H1 (cell line): ENCODE data around the gene LEFTY2. TPM values are rescaled to one million over a fixed set of nuclear protein-coding genes. Genes with fewer than 3 reads are reported as not detected.

ENCODE experiments used
- CTCF ChIA-PET: fragments of 300-600 bp; sonication (Branson Sonifier 250); formaldehyde crosslinking; loops from one replicate; lab custom pipeline; 2021; ENCODE audit not compliant: partially characterized antibody; lab: Charles Lee
- POLR2A ChIA-PET: fragments of 300-600 bp; sonication (Branson Sonifier 250); formaldehyde crosslinking; loops from one replicate; lab custom pipeline; 2021; ENCODE audit warnings: inconsistent platforms; ENCODE audit not compliant: partially characterized antibody; lab: Charles Lee
- DNase-seq, 2 experiments: peaks; one replicate each; pipeline versions ENCODE4 v3.0.0 to v3.0.0-alpha.2; 2010 to 2022; ENCODE audit warnings: low spot score in 2 of 2, low read depth in 1 of 2, mixed read lengths in 1 of 2
- FAIRE-seq: peaks from 2 replicates; lab custom pipeline; 2011; peaks lifted over from hg19 to GRCh38; lab: Jason Lieb, UNC
- H2AFZ ChIP-seq: 2 replicates; pipeline ENCODE4 v1.8.1; 2012; ENCODE audit warnings: low read length, inconsistent platforms
- H2AK5ac ChIP-seq: 2 replicates; pipeline ENCODE4 v1.6.1; 2013; ENCODE audit warnings: low read depth, low read length
- H2BK120ac ChIP-seq: replicated peaks from 2 replicates; pipeline ENCODE3; 2013; ENCODE audit warnings: low read depth, low read length, inconsistent platforms
- H2BK12ac ChIP-seq: 2 replicates; pipeline ENCODE4 v1.6.1; 2013; ENCODE audit warnings: low read depth, low read length
- H2BK15ac ChIP-seq: 2 replicates; pipeline ENCODE4 v1.6.1; 2013; ENCODE audit warnings: low read length
- H2BK20ac ChIP-seq: 2 replicates; pipeline ENCODE4 v1.6.1; 2013; ENCODE audit warnings: low read length
- H2BK5ac ChIP-seq: 2 replicates; pipeline ENCODE4 v1.6.1; 2013; ENCODE audit warnings: low read depth, low read length
- H3K14ac ChIP-seq: 2 replicates; pipeline ENCODE4 v1.6.1; 2013; ENCODE audit warnings: inconsistent platforms; ENCODE audit not compliant: insufficient read length
- H3K18ac ChIP-seq: 2 replicates; pipeline ENCODE4 v1.6.1; 2013; ENCODE audit warnings: low read length; ENCODE audit errors: extremely low read depth
- H3K23ac ChIP-seq: 2 replicates; pipeline ENCODE4 v1.6.1; 2013; ENCODE audit warnings: inconsistent platforms; ENCODE audit not compliant: insufficient read length
- H3K23me2 ChIP-seq: 2 replicates; pipeline ENCODE4 v1.6.1; 2013; ENCODE audit warnings: low read depth, low read length
- H3K27ac ChIP-seq: 2 replicates; pipeline ENCODE4 v1.6.1; 2011; ENCODE audit warnings: low read depth, low read length, inconsistent platforms
- H3K27me3 ChIP-seq, 4 experiments: replicated peaks in 1 of 4; 1 replicate in 1 of 4; 2 replicates in 3 of 4; pipeline versions ENCODE4 v1.6.1 to v1.8.1; 2011 to 2013; ENCODE audit warnings: low read length in 3 of 4, mild to moderate bottlenecking in 3 of 4, inconsistent platforms in 2 of 4, mixed read lengths in 2 of 4, moderate library complexity in 1 of 4; ENCODE audit not compliant: control insufficient read depth in 3 of 4, insufficient read depth in 3 of 4; ENCODE audit errors: extremely low read depth in 1 of 4
- H3K36me3 ChIP-seq, 4 experiments: 2 replicates each; pipeline versions ENCODE4 v1.6.1 to v1.8.1; 2011 to 2013; ENCODE audit warnings: mild to moderate bottlenecking in 4 of 4, low read length in 3 of 4, moderate library complexity in 2 of 4, control low read depth in 1 of 4, inconsistent platforms in 1 of 4; ENCODE audit not compliant: insufficient read depth in 4 of 4, control insufficient read depth in 2 of 4
- H3K4ac ChIP-seq: replicated peaks from 2 replicates; pipeline ENCODE3; 2013; ENCODE audit warnings: low read length, low read depth, mixed read lengths, inconsistent platforms; ENCODE audit not compliant: insufficient read length
- H3K4me1 ChIP-seq, 4 experiments: replicated peaks in 1 of 4; 1 replicate in 1 of 4; 2 replicates in 3 of 4; pipeline versions ENCODE4 v1.6.1 to v1.8.1; 2011 to 2013; ENCODE audit warnings: low read length in 3 of 4, inconsistent platforms in 2 of 4, mixed read lengths in 1 of 4; ENCODE audit not compliant: insufficient read depth in 4 of 4, control insufficient read depth in 3 of 4
- H3K4me2 ChIP-seq, 2 experiments: 2 replicates each; pipeline versions ENCODE4 v1.6.1 to v1.8.1; 2011 to 2013; ENCODE audit warnings: low read depth in 2 of 2, low read length in 2 of 2, control low read depth in 1 of 2, inconsistent platforms in 1 of 2, mild to moderate bottlenecking in 1 of 2; ENCODE audit not compliant: insufficient read depth in 1 of 2
- H3K4me3 ChIP-seq, 4 experiments: fragments of 200-600, 300-600 bp in 1 of 4; sonication (generic), shearing (Covaris generic), sonication (Bioruptor Twin) in 1 of 4; 2 replicates each; pipeline versions ENCODE4 v1.5.1 to v1.8.1; 2011 to 2016; ENCODE audit warnings: low read length in 4 of 4, low read depth in 3 of 4, control low read depth in 2 of 4, inconsistent platforms in 2 of 4, mild to moderate bottlenecking in 2 of 4, mixed read lengths in 1 of 4, moderate library complexity in 1 of 4; ENCODE audit not compliant: insufficient read depth in 2 of 4; ENCODE audit errors: extremely low read depth in 1 of 4
- H3K56ac ChIP-seq: replicated peaks from 2 replicates; pipeline ENCODE3; 2013; ENCODE audit warnings: low read depth, mild to moderate bottlenecking, mixed read lengths, low read length, inconsistent platforms; ENCODE audit not compliant: insufficient read length
- H3K79me1 ChIP-seq: 2 replicates; pipeline ENCODE4 v1.6.1; 2013; ENCODE audit warnings: low read depth, low read length, control low read depth
- H3K79me2 ChIP-seq, 2 experiments: 2 replicates each; pipeline versions ENCODE4 v1.6.1 to v1.8.1; 2012 to 2013; ENCODE audit warnings: low read length in 2 of 2, mild to moderate bottlenecking in 2 of 2, inconsistent platforms in 1 of 2; ENCODE audit not compliant: insufficient read depth in 2 of 2, control insufficient read depth in 1 of 2
- H3K9ac ChIP-seq, 4 experiments: replicated peaks in 1 of 4; 1 replicate in 1 of 4; 2 replicates in 3 of 4; pipeline versions ENCODE4 v1.6.1 to v1.8.1; 2011 to 2013; ENCODE audit warnings: low read depth in 3 of 4, low read length in 3 of 4, control low read depth in 2 of 4, mild to moderate bottlenecking in 2 of 4, moderate library complexity in 2 of 4, inconsistent platforms in 1 of 4; ENCODE audit errors: extremely low read depth in 1 of 4
- H3K9me3 ChIP-seq, 2 experiments: 2 replicates each; pipeline versions ENCODE4 v1.6.1 to v1.8.1; 2012 to 2013; ENCODE audit warnings: mild to moderate bottlenecking in 2 of 2, moderate library complexity in 2 of 2, control low read depth in 1 of 2, inconsistent platforms in 1 of 2, low read depth in 1 of 2, low read length in 1 of 2, mixed read lengths in 1 of 2; ENCODE audit not compliant: insufficient read depth in 2 of 2
- H4K20me1 ChIP-seq, 2 experiments: replicated peaks in 1 of 2; 2 replicates each; pipeline versions ENCODE3 to v1.8.1; 2011 to 2013; ENCODE audit warnings: inconsistent platforms in 2 of 2, low read length in 2 of 2, mild to moderate bottlenecking in 1 of 2; ENCODE audit not compliant: insufficient read depth in 2 of 2, control insufficient read depth in 1 of 2
- H4K5ac ChIP-seq: 2 replicates; pipeline ENCODE4 v1.6.1; 2013; ENCODE audit warnings: low read length, low read depth, mixed read lengths, inconsistent platforms; ENCODE audit not compliant: insufficient read length
- H4K8ac ChIP-seq: 2 replicates; pipeline ENCODE4 v1.8.0; 2013; ENCODE audit warnings: mild to moderate bottlenecking, moderate library complexity, low read length, inconsistent platforms; ENCODE audit not compliant: insufficient read depth; ENCODE audit errors: extremely low read depth
- H4K91ac ChIP-seq: replicated peaks from 2 replicates; pipeline ENCODE3; 2013; ENCODE audit warnings: low read length, mixed read lengths, inconsistent platforms; ENCODE audit not compliant: insufficient read length
- BACH1 ChIP-seq: IDR thresholded peaks from 2 replicates; pipeline ENCODE4 v1.6.1; 2012; ENCODE audit warnings: low read length, improper control_type of control experiment
- KDM1A ChIP-seq: fragments of 200-600, 300-600 bp; sonication (generic); IDR thresholded peaks from 2 replicates; pipeline ENCODE4 v1.7.1; 2016; ENCODE audit warnings: mild to moderate bottlenecking, low read length, borderline replicate concordance
- RAD21 ChIP-seq, 2 experiments: IDR thresholded peaks in 1 of 2; conservative IDR thresholded peaks in 1 of 2; 2 replicates each; pipeline ENCODE4 v1.6.1; 2011; ENCODE audit warnings: low read depth in 2 of 2, low read length in 2 of 2, improper control_type of control experiment in 1 of 2, inconsistent platforms in 1 of 2, mild to moderate bottlenecking in 1 of 2, moderate library complexity in 1 of 2
- SP4 ChIP-seq: IDR thresholded peaks from 2 replicates; pipeline ENCODE4 v1.6.1; 2012; ENCODE audit warnings: low read length, inconsistent platforms
- WGBS, 2 experiments: shearing (Covaris generic) in 1 of 2; methylation state at CpG; one replicate each; pipeline versions ENCODE4 v1.1.6 to v1.1.7; 2013 to 2015; ENCODE audit warnings: low lambda C conversion rate in 2 of 2, mixed read lengths in 2 of 2, inconsistent platforms in 1 of 2, low coverage in 1 of 2, missing lambda C conversion rate in 1 of 2; ENCODE audit not compliant: insufficient replicate concordance in 2 of 2, insufficient coverage in 1 of 2, insufficient read length in 1 of 2; ENCODE audit errors: extremely low coverage in 1 of 2, missing lambda C conversion rate in 1 of 2; 5-methylcytosine and 5-hydroxymethylcytosine counted together
- polyA plus RNA-seq, 7 experiments: library from polyadenylated mRNA; depleted of rRNA in 3 of 7; stranded (reverse) in 5 of 7; unstranded in 2 of 7; fragments of >200 nt in 5 of 7; fragments of 200-250 nt in 2 of 7; gene quantifications; 1 replicate in 5 of 7; 2 replicates in 1 of 7; 4 replicates in 1 of 7; pipeline versions ENCODE4 v1.2.1 to v1.2.3, GENCODE V29; 2011 to 2013; ENCODE audit warnings: missing spikeins in 2 of 7, mixed read lengths in 2 of 7
- total RNA-seq: library from RNA; stranded (reverse); fragmentation: NEBNext Ultra II Directional; extraction: Animal tissue kit (Norgen Biotek cat#: 25700); gene quantifications from 2 replicates; pipeline ENCODE4 v1.2.1, GENCODE V29; 2021
- TF ChIP-seq, protein P1 (sequence below), 3 experiments: IDR thresholded peaks; 1 replicate in 2 of 3; 2 replicates in 1 of 3; pipeline versions ENCODE4 v1.5.1 to v1.6.1; 2011; ENCODE audit warnings: low read length in 3 of 3, mild to moderate bottlenecking in 3 of 3, inconsistent platforms in 2 of 3, low read depth in 1 of 3, moderate library complexity in 1 of 3; ENCODE audit not compliant: insufficient read depth in 1 of 3; ENCODE audit errors: control extremely low read depth in 1 of 3

The LEFTY2 gene
- total and polyA plus RNA-seq, 2 of the 8 experiments (the other 6 are each of a cell fraction or from before 2014, with no cell fraction given), result 2.6 to 4.3 TPM

DNA sequence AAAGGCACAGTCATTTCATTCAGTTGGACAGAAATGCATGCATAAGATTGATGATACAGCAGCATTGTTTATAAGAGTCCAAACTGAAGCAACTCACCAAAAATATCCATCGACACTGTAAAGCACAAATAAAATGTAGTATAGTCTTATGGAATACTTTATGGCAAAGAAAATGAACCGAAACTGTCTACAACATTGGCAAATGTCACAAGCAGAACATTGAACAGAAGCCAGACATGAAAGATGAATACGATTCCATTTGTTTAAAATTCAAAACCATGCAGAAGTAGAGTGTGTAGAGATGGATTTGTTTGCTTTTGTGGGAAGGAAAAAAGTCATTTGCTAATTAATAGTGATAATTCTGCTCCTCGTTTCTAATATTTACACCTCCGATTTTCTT, 44.5 kb downstream of the LEFTY2 start:
- Histone ChIP-seq H4K5ac (no peak overlapping the region), H3K79me2 (no peaks in the 10 kb centered on the region), H3K23ac (no peak overlapping the region), H2AK5ac (no peak overlapping the region), H2BK20ac (no peak overlapping the region), H3K4me3 (no peak overlapping the region), H3K23me2 (no peaks in the 10 kb centered on the region), H3K79me1 (no peaks in the 10 kb centered on the region), H3K27me3 (no peaks in the 10 kb centered on the region), H3K9me3 (no peaks in the 10 kb centered on the region), H3K56ac (no peak overlapping the region), H3K9ac (no peak overlapping the region), H3K27ac (no peak overlapping the region), H3K18ac (no peak overlapping the region), H2BK120ac (no peak overlapping the region), H3K4me1 (peaks cover 0 to 21% (median 19%) of the 10 kb centered on the region in 4 experiments; a peak in 6 of 7 replicates), H3K14ac (no peak overlapping the region), H4K91ac (no peak overlapping the region), H4K8ac (no peak overlapping the region), H3K36me3 (no peaks in the 10 kb centered on the region), H3K4ac (no peak overlapping the region), H2BK12ac (no peak overlapping the region), H2BK15ac (no peak overlapping the region), H2BK5ac (no peak overlapping the region), H3K4me2 (no peak overlapping the region), H2AFZ (no peak overlapping the region), H4K20me1 (no peaks in the 10 kb centered on the region)
- no peak for DNase-seq
- WGBS, 2 experiments, result 93% methylated on average over 5 of the region's 5 CpGs; no CpG with 5 or more reads in 1 of the 2 experiments
- CTCF ChIA-PET, result interaction anchor here (0.6 to 18.7 kb wide), 4 partner anchors 10 to 109 kb away, joined by 6 to 406 read pairs (median 22); partner anchors contain the start of genes LEFTY1 and TMEM63A
- FAIRE-seq, result no peak
- POLR2A ChIA-PET, result interaction anchor here (0.6 to 5.2 kb wide), 4 partner anchors 8 to 39 kb away, joined by 3 to 63 read pairs (median 6); partner anchors contain the start of genes LEFTY1 and TMEM63A
- TF ChIP-seq KDM1A (no peak), SP4 (no peak), RAD21 (IDR thresholded peaks at IDR 0.05 in 1 of 2, conservative IDR thresholded peaks at IDR 0.05 in 1 of 2; ENCODE audit: low read depth in 2 of 2, low read length in 2 of 2) (no peak), BACH1 (no peak)
- TF ChIP-seq, protein P1, sequence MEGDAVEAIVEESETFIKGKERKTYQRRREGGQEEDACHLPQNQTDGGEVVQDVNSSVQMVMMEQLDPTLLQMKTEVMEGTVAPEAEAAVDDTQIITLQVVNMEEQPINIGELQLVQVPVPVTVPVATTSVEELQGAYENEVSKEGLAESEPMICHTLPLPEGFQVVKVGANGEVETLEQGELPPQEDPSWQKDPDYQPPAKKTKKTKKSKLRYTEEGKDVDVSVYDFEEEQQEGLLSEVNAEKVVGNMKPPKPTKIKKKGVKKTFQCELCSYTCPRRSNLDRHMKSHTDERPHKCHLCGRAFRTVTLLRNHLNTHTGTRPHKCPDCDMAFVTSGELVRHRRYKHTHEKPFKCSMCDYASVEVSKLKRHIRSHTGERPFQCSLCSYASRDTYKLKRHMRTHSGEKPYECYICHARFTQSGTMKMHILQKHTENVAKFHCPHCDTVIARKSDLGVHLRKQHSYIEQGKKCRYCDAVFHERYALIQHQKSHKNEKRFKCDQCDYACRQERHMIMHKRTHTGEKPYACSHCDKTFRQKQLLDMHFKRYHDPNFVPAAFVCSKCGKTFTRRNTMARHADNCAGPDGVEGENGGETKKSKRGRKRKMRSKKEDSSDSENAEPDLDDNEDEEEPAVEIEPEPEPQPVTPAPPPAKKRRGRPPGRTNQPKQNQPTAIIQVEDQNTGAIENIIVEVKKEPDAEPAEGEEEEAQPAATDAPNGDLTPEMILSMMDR (IDR thresholded peaks at IDR 0.05; ENCODE audit: control extremely low read depth in 1 of 3, insufficient read depth in 1 of 3, low read depth in 1 of 3, low read length in 3 of 3), result no peak
